Keratinocyte (primary cell): ENCODE measurements around the gene RIC3. TPM values are rescaled to one million over a fixed set of nuclear protein-coding genes. Genes with fewer than 3 reads are reported as not detected.

Source experiments
- DNase-seq: peaks from one replicate; pipeline ENCODE4 v3.0.0-alpha.2; 2011; ENCODE audit warnings: low read depth, missing footprints, low spot score
- FAIRE-seq: peaks from 2 replicates; lab custom pipeline; 2011; peaks lifted over from hg19 to GRCh38; lab: Jason Lieb, UNC
- H2AFZ ChIP-seq: 2 replicates; pipeline ENCODE4 v1.6.0; 2012; ENCODE audit warnings: low read length, control low read depth, inconsistent platforms; ENCODE audit not compliant: control insufficient read depth
- H3K27ac ChIP-seq: 2 replicates; pipeline ENCODE4 v1.5.1; 2011; ENCODE audit warnings: low read length; ENCODE audit not compliant: control insufficient read depth, insufficient read depth
- H3K27me3 ChIP-seq: 3 replicates; pipeline ENCODE4 v1.6.0; 2011; ENCODE audit warnings: low read length; ENCODE audit not compliant: control insufficient read depth, insufficient read depth; ENCODE audit errors: extremely low read depth
- H3K36me3 ChIP-seq, 2 experiments: 2 replicates in 1 of 2; 3 replicates in 1 of 2; pipeline ENCODE4 v1.5.1; 2011; ENCODE audit warnings: low read length in 2 of 2, mild to moderate bottlenecking in 1 of 2; ENCODE audit not compliant: control insufficient read depth in 2 of 2, insufficient read depth in 2 of 2; ENCODE audit errors: extremely low read depth in 1 of 2
- H3K4me1 ChIP-seq: 3 replicates; pipeline ENCODE4 v1.5.1; 2011; ENCODE audit warnings: low read length; ENCODE audit not compliant: control insufficient read depth, insufficient read depth; ENCODE audit errors: extremely low read depth
- H3K4me2 ChIP-seq: 3 replicates; pipeline ENCODE4 v1.6.0; 2011; ENCODE audit warnings: low read depth, low read length; ENCODE audit not compliant: control insufficient read depth, insufficient read depth; ENCODE audit errors: extremely low read depth
- H3K4me3 ChIP-seq, 3 experiments: fragments of 200-600 bp in 1 of 3; sonication (generic) in 1 of 3; 2 replicates in 2 of 3; 3 replicates in 1 of 3; pipeline ENCODE4 v1.5.1; 2011 to 2016; ENCODE audit warnings: low read length in 3 of 3, mild to moderate bottlenecking in 3 of 3, control low read depth in 2 of 3, inconsistent platforms in 1 of 3, low read depth in 1 of 3, mixed read lengths in 1 of 3, mixed run types in 1 of 3, moderate library complexity in 1 of 3; ENCODE audit not compliant: control insufficient read depth in 2 of 3, insufficient read depth in 2 of 3; ENCODE audit errors: extremely low read depth in 1 of 3
- H3K79me2 ChIP-seq: 2 replicates; pipeline ENCODE4 v1.6.0; 2012; ENCODE audit warnings: low read length; ENCODE audit not compliant: control insufficient read depth, insufficient read depth
- H3K9ac ChIP-seq: 3 replicates; pipeline ENCODE4 v1.6.0; 2011; ENCODE audit warnings: low read length; ENCODE audit not compliant: control insufficient read depth, insufficient read depth; ENCODE audit errors: extremely low read depth
- H3K9me1 ChIP-seq: 3 replicates; pipeline ENCODE4 v1.6.0; 2011; ENCODE audit warnings: low read length; ENCODE audit not compliant: control insufficient read depth, insufficient read depth; ENCODE audit errors: extremely low read depth
- H3K9me3 ChIP-seq: 2 replicates; pipeline ENCODE4 v1.5.1; 2012; ENCODE audit warnings: low read depth, low read length; ENCODE audit not compliant: control insufficient read depth
- H4K20me1 ChIP-seq: 3 replicates; pipeline ENCODE4 v1.6.0; 2011; ENCODE audit warnings: low read length; ENCODE audit not compliant: control insufficient read depth, insufficient read depth; ENCODE audit errors: extremely low read depth
- EZH2 ChIP-seq: IDR thresholded peaks from one replicate; pipeline ENCODE4 v1.6.1; 2012; ENCODE audit warnings: inconsistent platforms, mild to moderate bottlenecking, low read length, moderate library complexity
- dilution Hi-C: fragments of 300-500 bp; cut with MboI; formaldehyde crosslinking; loops from one replicate; pipeline ENCODE4 v1.7.0; 2020; ENCODE audit warnings: low sequenced_read_pairs; ENCODE audit not compliant: extremely low pct_ligation_motif_present
- polyA plus RNA-seq, 5 experiments: library from polyadenylated mRNA; depleted of rRNA in 3 of 5; stranded (reverse) in 3 of 5; stranded (forward) in 1 of 5; unstranded in 1 of 5; fragments of >200 nt; gene quantifications; 1 replicate in 1 of 5; 2 replicates in 3 of 5; 3 replicates in 1 of 5; pipeline versions ENCODE4 v1.2.1 to v1.2.3, GENCODE V29; 2011 to 2012; ENCODE audit warnings: missing spikeins in 2 of 5, low read depth in 1 of 5, low replicate concordance in 1 of 5
- TF ChIP-seq, protein P1 (sequence below), 3 experiments: IDR thresholded peaks in 1 of 3; conservative IDR thresholded peaks in 1 of 3; optimal IDR thresholded peaks in 1 of 3; 2 replicates in 2 of 3; 3 replicates in 1 of 3; pipeline versions ENCODE3 to v1.5.1; 2011; ENCODE audit warnings: low read length in 3 of 3, mild to moderate bottlenecking in 3 of 3, moderate library complexity in 2 of 3, control low read depth in 1 of 3, inconsistent platforms in 1 of 3; ENCODE audit not compliant: insufficient read depth in 2 of 3; ENCODE audit errors: extremely low read depth in 1 of 3

The RIC3 gene
- polyA plus RNA-seq, 1 donor (not counting 4 experiments of a cell fraction or from before 2014, with no cell fraction given), result 2.5 TPM

- peaks cover 11% of the 10 kb centered on the region for H3K27me3 ChIP-seq
- peaks cover 5% of the 10 kb centered on the region for H3K4me1 ChIP-seq
- no peak overlapping the region for H3K4me3 ChIP-seq
- no peak overlapping the region for H3K27ac ChIP-seq
- TF ChIP-seq EZH2, result no peak
- TF ChIP-seq, protein P1, sequence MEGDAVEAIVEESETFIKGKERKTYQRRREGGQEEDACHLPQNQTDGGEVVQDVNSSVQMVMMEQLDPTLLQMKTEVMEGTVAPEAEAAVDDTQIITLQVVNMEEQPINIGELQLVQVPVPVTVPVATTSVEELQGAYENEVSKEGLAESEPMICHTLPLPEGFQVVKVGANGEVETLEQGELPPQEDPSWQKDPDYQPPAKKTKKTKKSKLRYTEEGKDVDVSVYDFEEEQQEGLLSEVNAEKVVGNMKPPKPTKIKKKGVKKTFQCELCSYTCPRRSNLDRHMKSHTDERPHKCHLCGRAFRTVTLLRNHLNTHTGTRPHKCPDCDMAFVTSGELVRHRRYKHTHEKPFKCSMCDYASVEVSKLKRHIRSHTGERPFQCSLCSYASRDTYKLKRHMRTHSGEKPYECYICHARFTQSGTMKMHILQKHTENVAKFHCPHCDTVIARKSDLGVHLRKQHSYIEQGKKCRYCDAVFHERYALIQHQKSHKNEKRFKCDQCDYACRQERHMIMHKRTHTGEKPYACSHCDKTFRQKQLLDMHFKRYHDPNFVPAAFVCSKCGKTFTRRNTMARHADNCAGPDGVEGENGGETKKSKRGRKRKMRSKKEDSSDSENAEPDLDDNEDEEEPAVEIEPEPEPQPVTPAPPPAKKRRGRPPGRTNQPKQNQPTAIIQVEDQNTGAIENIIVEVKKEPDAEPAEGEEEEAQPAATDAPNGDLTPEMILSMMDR (optimal IDR thresholded peaks at IDR 0.05 in 1 of 3, IDR thresholded peaks at IDR 0.05 in 1 of 3, conservative IDR thresholded peaks at IDR 0.05 in 1 of 3; ENCODE audit: extremely low read depth in 1 of 3, insufficient read depth in 2 of 3, low read length in 3 of 3), result no peak
- FAIRE-seq (no peak), DNase-seq (no peak)
- no peaks in the 10 kb centered on the region for H3K36me3 ChIP-seq
- H3K9ac ChIP-seq, result no peak overlapping the region
- no peaks in the 10 kb centered on the region for H3K9me1 ChIP-seq
- H3K9me3 ChIP-seq, result no peaks in the 10 kb centered on the region
- H4K20me1 ChIP-seq, result no peaks in the 10 kb centered on the region
- H2AFZ ChIP-seq, result no peak overlapping the region
- no peak overlapping the region for H3K4me2 ChIP-seq
- H3K79me2 ChIP-seq, result no peaks in the 10 kb centered on the region
- dilution Hi-C loops, result no loop called here
These were observed 85.8 kb downstream of the RIC3 start for GRCh38 chr11:8083088-8083395.

DNA sequence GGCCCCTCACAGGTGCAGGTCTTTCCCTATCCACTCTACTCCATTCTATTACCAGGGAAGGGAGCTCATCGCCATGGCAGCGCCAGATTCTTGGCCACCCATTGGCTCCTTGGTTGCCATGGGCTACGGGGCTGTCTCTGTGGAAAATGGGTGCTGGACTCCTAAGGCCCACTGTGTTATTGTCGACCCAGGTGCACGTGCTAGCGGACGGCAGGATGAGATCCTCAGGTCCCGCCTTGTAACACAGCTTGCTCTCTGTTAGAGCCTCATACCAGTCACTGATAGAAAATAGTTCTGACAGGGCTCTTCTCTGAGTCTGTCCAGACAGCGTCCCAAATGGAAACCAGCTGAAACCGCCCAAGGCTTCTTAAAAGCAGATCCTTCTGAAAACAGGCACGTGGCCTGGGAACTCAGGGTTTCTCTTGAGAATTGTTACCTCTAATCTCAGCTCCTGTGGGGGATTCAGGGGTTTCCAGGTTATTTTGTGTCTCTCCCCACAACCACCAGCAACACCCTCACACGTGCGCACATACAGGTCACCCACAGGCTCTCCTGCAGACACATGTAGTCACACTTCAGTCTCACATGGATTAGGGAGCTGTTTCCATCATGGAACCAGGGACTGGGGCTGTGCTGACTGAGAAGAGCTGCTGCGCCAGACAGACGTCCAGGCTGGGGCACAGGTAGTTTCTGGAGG lies 86.3 kb downstream of the RIC3 start:
- H3K36me3 ChIP-seq, result no peaks in the 10 kb centered on the region
- no peaks in the 10 kb centered on the region for H3K9me3 ChIP-seq
- H3K4me2 ChIP-seq, result no peak overlapping the region
- H3K4me1 ChIP-seq, result peaks cover 5% of the 10 kb centered on the region
- H3K27ac ChIP-seq, result no peak overlapping the region
- dilution Hi-C loops, result no loop called here
- no peak for FAIRE-seq
- no peak overlapping the region for H3K9ac ChIP-seq
- no peak overlapping the region for H2AFZ ChIP-seq
- DNase-seq, result no peak
- H4K20me1 ChIP-seq, result no peaks in the 10 kb centered on the region
- no peak overlapping the region for H3K4me3 ChIP-seq
- TF ChIP-seq, protein P1 (optimal IDR thresholded peaks at IDR 0.05 in 1 of 3, IDR thresholded peaks at IDR 0.05 in 1 of 3, conservative IDR thresholded peaks at IDR 0.05 in 1 of 3; ENCODE audit: extremely low read depth in 1 of 3, insufficient read depth in 2 of 3, low read length in 3 of 3), result no peak
- TF ChIP-seq EZH2, result no peak
- H3K9me1 ChIP-seq, result no peaks in the 10 kb centered on the region
- H3K27me3 ChIP-seq, result peaks cover 11% of the 10 kb centered on the region
- H3K79me2 ChIP-seq, result no peaks in the 10 kb centered on the region
